ENCODE measurements around the gene AGFG2. TPM values are rescaled to one million over a fixed set of nuclear protein-coding genes. Genes with fewer than 3 reads are reported as not detected.
"Not testable (repeated sequence)": the region's sequence is repeated elsewhere in the genome, so short reads cannot be mapped to it uniquely, and the experiment has no call there.

AGFG2 gene, protein sequence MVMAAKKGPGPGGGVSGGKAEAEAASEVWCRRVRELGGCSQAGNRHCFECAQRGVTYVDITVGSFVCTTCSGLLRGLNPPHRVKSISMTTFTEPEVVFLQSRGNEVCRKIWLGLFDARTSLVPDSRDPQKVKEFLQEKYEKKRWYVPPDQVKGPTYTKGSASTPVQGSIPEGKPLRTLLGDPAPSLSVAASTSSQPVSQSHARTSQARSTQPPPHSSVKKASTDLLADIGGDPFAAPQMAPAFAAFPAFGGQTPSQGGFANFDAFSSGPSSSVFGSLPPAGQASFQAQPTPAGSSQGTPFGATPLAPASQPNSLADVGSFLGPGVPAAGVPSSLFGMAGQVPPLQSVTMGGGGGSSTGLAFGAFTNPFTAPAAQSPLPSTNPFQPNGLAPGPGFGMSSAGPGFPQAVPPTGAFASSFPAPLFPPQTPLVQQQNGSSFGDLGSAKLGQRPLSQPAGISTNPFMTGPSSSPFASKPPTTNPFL
- polyA plus RNA-seq (2013, experiment 1 of 2; ENCODE audit: insufficient read length): 11.2 TPM
- 8.8 TPM for polyA plus RNA-seq (2013, experiment 2 of 2; ENCODE audit: insufficient read length)

DNA sequence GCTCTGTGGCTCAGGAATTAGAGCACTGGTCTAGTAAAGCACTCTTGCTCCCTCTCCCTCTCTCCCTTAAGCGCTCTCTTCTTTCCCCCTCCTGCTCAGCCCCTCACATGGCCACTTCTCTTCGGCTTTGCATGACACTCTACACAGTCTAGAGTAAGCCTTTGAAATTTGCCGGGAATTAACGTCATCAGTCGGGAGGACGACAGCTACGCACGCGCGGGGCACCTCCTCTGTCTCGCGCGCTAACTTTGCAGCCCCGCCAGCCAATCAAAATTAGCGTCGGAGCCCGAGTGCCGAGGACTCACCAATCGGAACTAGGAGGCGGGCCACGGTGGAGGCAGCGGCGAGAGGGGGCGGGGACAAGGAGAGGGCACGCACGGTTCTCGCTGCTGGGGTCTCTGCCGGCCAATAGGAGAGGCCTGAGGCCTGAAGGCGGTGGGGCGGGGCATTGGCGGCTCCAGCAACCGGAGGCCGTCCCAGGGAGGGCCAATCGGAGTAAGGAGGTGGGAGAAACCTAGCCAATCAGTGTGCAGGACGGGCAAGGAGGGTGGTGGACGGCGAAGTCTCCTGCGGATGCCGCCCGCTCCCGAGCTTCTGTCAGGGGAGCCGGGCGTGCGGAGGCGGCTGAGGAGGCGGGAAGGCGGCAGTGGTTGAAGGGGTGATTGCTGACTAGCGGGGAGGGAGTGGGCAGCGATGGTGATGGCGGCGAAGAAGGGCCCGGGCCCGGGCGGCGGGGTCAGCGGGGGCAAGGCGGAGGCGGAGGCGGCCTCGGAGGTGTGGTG, at the start of gene AGFG2:
TSS of gene AGFG2 (plus strand) at position 550 of the 782 bp plus-strand sequence. CDS start at position 694, 144 bp downstream.
- peak; percentile 100 for DNase-seq

DNA sequence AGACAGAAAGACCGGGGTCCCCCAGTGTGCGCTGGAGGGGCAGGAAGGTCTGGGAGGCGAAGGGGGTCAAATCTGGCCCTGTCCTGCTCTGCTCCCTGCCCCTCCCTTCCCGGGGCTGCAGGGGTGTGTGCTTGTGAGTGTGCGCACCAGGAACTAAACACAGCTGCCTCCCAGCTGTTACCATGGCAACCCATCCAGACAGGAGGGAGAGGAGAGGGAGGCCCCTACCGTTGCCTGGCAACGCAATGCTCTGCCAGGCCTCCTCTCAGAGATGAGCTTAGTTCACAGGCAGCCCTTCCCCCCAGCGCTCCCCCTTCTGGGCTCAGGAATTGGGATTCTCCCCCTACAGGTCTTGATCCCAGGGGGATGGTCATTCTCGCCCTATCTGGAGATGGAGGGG, 49.2 kb upstream of the AGFG2 start:
- peak; percentile 93 for DNase-seq

DNA sequence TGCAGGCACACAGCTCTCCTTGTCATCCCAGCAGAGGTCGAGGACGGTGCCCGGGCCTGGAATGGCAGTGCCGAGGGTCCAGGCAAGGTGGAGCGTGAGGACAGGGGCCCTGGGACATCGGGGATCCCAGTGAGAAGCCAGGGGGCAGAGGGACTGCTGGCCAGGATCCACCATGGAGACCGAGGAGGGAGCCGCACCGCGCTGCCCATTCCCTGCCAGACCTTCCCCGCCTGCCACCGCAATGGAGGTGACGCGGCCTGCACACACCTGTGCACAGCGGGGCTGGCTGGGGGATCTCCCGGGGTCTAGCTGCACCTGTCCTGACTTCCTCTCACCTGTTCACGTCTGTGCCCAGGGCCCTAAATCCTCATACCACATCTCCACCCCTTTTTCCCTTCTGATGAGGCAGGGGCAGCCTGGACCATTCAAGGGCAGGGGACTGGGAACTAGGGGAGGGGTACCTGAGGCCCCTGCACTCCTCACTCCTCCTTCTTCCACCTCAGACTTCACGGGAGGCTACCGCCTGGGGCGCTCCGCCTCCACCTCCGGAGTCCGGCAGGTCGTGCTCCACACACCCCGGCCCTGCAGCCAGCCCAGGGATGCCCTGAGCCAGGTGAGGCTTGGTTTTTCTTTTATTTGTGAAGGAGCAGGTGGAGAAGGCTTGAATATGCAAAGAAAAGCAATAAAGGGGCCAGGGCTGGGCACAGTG, 48.4 kb upstream of the AGFG2 start:
- no peak for DNase-seq

DNA sequence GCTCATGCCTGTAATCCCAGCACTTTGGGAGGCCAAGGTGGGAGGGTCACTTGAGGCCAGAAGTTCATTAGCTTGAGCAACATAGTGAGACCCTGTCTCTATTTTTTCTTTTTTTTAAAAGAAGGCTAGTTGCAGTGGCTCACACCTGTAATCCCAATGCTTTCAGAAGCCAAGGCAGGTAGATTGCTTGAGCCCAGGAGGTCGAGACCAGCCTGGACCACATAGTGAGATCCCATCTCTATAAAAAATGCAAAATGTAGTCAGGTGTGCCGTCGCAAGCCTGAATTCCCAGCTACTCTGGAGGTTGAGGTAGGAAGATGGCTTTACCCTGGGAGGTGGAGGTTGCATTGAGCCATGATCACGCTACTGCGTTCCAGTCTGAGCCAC, 47.8 kb upstream of the AGFG2 start:
- DNase-seq: no peak

DNA sequence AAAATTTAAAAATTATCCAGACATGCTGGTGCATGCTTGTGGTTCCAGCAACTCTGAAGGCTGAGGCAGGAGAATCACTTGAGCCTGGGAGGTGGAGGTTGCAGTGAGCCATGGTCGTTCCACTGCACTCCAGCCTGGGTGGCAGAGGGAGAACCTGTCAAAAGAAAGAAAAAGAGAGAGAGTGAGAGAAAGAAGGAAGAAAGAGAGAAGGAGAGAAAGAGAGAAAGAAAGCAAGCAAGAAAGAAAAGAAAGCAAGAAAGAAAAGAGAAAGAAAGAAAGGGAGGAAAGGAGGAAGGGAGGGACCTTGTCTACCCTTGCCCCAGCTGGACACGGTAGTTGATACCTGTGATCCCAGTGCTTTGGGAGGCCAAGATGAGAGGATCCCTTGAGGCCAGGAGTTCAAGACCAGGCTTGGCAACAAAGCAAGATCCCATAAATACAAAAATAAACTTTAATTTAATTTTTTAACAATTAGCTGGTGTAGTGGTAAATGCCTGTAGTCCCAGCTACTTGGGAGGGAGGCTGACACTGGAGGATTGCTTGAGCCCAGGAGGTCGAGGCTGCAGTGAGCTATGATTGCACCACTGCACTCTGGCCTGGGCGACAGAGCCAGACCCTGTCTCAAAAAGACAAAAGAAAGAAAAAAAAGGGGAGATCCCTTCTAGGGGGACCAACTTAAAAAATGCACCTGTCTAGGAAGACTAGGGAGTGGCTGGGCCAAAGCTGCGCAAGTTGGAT, 46.1 kb upstream of the AGFG2 start:
- no peak for DNase-seq

DNA sequence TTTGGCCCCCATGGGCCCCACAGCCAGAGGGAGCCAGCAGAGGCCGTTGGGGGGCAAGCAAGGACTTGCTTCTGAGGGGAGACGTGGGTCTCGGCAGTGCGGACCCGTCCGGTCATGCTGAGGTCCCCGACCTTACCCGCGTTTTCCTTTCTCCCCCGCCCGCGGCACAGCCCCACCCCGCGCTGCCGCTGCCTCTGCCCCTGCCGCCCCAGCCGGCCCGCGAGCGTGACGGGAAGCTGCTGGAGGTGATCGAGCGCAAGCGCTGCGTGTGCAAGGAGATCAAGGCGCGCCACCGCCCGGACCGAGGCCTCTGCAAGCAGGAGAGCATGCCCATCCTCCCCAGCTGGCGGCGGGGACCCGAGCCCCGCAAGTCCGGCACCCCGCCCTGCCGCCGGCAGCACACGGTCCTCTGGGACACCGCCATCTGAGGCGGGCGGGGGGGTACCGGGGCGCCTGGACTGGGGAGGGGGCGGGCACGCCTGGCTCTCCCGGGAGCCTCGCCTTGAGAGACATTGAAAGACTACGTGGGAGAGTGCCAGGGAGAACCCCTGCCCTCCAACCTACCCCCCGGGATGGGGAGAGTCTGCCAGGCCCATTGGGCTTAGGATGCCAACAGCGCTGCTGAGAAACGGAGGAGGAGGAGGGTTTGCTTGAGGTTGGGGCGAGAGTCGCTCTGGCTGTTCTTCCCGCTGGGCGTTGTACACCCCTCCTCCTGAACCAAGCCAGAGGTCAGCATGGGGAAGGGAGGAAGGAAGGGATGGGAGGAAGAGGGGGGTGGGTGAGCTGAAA, 45.3 kb upstream of the AGFG2 start:
- no peak for DNase-seq

DNA sequence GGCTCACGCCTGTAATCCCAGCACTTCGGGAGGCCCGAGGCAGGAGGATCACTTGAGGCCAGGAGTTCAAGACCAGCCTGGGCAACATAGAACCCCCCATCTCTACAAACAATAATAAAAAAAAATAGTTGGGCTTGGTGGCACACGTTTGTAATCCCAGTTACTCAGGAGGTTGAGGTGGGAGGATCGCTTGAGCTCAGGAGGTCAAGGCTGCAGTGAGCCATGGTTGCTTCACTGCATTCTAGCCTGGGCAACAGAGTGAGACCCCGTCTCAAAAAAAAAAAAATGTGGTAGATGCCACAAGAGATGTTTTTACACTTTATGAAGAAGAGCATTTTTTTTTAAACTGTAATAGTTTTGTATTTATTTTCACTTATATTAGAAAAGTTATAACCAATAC, 42.5 kb upstream of the AGFG2 start:
- DNase-seq: no peak

DNA sequence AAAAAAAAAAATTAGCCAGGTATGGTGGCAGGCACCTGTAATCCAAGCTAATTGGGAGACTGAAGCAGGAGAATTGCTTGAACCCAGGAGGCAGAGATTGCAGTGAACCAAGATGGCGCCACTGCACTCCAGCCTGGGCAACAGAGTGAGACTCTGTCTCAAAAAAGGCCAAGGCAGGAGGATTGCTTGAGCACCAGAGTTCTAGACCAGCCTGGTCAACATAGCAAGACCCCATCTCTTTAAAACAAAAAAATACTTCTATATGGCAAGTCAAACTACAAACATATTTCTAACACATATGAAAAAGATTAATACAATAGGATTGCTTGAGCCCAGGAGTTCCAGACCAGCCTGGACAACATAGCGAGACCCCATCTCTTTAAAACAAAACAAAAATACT, 38.3 kb upstream of the AGFG2 start:
- DNase-seq: not testable (repeated sequence)

DNA sequence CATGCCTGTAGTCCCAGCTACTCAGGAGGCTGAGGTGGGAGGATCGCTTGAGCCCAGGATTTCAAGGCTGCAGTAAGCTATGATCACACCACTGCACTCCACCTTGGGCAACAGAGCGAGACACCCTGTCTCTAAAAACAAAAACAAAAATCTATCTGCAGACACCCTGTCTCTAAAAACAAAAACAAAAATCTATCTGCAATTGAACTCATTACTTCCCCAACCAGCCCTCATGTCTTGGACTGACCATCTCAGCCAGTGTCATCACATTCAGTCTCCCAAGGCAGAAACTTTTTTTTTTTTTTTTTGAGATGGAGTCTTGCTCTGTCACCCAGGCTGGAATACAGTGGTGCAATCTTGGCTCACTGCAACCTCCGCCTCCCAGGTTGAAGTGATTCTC, 35.0 kb upstream of the AGFG2 start:
- DNase-seq: not testable (repeated sequence)

DNA sequence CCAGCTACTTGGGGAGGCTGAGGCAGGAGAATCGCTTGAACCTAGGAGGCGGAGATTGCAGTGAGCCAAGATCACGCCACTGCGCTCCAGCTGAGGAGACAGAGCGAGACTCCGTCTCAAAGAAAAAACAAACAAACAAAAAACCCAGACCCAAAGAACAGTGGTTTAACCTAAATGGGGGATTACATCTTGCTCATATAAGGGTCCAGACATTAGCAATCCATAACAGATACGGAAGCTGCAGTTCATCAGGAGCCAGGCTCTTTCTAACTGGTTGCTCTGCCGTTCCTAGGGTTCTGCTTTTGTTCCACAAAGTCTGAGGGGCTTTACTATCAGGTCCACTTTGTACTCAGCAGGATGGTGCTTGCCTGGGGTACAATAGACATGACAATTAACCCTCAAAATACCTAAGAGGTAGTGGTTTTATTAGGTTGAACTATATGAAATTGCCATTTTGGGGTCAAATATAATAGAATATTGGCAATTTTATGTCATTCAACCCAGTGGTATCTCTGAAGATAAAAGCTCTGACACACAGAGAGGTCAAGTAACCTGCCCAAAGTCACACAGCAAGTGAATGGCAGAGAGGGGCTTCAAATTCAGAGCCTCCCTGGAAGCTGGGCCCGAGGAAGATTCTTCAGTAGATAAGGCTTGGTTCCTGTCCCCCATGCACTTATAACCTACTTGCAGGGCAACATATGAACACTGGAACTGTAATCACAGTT, 34.0 kb upstream of the AGFG2 start:
- DNase-seq: no peak

DNA sequence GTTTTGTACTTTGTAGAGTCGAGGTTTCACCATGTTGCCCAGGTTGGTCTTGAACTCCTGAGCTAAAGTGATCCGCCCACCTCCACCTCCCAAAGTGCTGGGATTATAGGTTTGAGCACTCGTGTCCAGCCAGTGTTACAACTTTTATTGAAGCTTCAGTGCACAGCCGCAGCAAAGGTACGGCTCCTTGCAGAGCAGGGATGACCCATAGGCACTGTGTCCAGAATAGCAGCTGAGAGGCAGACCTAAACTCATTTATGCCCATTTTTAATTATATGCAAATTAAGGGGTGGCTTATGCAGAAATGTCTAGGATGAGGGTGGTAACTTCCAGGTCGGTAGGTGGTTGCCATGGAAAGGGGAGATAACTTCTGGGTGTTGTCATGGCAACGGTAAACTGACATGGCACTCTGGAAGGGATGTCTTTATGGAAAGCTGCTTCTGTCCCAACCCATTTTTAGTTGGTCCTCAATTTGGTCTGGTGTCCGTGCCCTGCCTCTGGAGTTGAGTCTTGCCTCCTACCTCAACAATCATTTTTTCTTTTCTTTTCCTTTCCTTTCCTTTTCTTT, 32.6 kb upstream of the AGFG2 start:
- DNase-seq: no peak

DNA sequence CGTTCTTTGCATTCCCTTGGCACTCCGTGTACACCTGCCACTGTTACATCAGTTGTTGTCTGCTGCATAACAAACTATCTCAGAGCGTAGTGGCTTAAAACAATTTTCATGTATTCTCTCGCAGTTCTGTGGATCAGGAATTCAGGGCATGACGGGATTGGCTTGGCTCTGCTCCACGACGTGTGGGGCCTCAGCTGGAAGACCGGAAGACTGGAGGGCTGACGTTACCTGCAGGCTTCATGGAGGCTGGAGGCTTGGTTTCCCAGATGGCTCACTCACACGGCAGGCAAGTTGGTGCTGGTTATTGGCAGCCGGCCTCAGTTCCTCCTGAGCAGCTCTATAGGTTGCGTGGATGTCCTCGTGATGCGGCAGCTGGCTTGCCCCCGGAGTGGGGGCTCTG, 29.8 kb upstream of the AGFG2 start:
- peak; percentile 86 for DNase-seq

DNA sequence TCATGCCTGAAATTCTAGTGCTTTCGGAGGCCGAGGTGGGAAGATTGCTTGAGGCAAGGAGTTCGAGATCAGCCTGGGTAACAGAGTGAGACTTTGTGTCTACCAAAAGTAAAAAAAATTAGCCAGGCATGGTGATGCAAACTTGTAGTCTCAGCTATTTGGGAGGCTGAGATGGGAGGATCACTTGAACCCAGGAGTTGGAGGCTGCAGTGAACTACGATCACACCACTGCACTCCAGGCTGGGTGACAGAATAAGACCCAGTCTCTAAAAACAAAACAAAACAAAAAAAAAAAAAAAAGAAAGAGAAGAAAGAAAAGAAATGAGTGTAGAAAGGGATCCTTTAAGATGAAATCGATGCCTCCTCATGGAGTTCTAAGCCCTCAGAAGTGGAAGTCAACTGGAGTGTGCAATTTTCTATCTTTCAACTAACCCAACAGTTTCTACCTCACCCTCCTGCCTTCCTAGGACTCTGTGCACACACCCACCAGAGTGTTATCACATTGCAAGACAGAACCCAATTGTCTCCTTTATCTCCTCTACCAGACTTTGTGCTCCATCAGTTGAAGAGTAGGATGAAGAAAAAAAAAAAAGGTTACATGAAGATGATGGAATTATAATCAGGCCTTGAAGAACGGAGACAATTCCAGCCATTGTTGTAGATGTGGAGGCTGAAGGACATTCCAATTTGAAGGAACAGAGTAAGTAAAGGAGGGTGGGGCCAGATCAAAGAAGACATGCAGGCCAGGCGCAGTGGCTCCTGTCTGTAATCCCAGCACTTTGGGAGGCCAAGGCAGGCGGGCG, 28.4 kb upstream of the AGFG2 start:
- DNase-seq: no peak

DNA sequence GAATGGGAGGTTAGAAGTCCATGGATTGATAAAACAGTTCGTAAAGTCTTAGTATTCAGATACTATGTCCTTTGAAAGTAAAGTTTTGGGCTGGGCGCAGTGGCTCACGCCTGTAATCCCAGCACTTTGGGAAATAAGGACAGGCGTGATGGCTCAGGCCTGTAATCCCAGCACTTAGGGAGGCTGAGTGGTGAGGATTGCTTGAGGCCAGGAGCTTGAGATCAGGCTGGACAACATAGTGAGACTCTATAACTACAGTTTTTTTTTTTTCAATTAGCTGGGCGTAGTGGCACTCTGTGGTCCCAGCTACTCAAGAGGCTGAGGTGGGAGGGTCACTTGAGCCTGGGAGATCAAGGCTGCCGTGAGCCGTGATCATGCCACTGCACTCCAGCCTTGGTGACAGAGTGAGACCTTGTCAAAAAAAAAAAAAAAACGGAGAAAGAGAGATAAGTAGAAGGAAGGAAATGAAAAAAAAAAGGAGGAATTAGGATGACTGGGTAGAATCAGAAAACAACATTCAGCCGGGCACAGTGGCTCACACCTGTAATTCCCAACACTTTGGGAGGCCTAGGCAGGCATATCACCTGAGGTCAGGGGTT, 25.7 kb upstream of the AGFG2 start:
- DNase-seq: no peak

DNA sequence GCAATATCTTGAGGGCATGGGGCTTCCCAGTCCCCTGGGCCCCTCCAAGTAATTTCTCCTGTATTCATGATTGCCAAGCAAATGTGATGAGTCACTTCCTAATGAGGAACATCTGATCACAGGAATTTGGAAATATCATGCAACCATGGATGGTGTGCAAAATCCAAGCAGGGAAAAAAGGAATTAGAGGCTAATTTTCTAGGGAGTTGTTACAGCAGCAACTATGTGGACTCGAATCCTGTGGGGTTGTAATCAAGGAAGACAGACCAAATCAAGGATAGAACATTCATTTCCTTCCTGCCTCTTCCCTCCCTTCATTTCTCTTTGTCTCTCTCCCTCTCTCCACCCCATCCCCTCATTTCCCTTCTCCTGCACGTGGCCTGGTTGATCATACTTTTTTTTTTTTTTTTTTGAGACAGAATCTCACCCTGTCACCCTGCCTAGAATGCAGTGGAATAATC, 23.9 kb upstream of the AGFG2 start:
- peak; percentile 87 for DNase-seq

DNA sequence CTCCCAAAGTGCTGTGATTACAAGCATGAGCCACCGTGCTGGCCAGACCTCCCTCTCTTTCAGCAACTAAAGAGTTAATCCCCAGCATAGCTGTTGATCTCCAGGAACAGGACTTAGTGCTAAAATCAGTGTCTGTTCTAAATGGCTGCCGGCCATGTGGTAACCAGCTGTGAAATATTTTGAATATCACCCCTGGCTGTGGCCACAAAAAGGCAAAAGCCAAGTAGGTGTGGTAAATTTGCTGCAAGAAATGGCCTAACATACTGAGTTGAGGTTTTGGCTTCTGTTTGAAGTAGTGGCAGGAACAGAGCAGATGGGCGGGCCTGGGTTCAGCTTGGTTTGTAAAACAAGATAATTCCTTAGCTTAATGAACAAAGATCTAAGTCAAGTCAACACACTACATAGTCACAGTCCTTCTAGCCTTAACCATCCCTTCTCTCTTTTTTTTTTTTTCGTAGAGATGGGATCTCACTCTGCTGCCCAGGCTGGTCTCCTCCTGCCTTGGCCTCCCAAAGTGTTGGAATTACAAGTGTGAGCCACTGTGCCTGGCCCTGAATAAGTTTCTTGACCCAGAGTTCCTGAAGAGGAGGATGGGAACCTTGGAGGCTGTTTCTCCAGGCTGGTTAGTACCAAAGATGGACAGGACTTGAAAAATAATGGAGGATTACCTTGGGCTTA, 22.7 kb upstream of the AGFG2 start:
- DNase-seq: peak; percentile 80

DNA sequence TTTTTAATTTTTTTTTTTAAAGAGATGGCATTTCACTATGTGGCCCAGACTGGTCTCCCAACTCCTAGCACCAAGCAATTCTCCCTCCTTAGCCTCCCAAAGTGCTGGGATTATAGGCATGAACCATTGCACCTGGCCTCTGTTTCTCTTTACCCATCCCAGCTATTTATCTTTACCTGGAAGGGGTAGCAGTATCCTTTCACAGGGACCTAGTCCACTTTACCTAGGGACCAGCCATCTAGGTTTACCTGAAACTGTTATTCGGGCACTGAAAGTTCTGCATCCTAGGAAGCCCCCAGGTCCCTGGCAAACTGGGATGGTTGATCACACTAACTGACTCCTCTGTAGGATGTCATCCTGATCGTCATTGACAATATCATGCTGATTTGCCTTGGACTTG, 21.7 kb upstream of the AGFG2 start:
- no peak for DNase-seq

DNA sequence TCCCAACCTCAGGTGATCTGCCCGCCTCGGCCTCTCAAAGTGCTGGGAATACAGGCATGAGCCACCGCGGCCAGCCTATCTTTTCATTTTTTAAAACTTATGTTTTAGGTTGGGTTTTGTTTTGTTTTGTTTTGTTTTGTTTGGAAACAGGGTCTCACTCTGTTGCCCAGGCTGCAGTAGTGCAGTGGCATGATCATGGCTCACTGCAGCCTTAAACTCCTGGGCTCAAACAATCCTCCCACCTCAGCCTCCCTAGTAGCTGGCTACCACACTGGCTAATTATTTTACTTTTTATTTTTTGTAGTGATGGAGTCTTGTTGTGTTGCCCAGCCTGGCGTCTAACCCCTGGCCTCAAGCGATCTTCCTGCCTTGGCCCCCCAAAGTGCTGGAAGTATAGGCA, 19.4 kb upstream of the AGFG2 start:
- DNase-seq: no peak

All from fibroblast of skin of back (primary cell).